ENCODE results near the gene CTAGE9. TPM values are rescaled to one million over a fixed set of nuclear protein-coding genes. Genes with fewer than 3 reads are reported as not detected.

Gene CTAGE9
- total RNA-seq, 2 experiments from 2014 or later, result not detected

DNA sequence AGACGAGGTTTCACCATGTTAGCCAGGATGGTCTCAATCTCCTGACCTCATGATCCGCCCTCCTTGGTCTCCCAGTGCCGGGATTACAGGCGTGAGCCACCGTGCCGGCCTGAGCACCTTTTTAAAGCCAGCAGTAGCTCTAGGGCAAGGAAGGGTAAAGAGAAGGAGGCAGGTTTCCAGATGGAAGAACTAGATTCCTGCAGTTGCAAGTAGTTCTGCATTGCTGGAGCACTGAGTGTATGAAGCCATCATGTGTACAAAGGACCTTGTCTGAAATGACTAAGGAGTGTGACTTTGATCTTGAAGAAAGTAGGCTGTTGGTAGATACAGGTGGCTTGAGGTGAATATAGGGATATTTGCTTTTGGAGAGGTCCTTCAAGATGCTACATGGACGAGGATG is 13.9 kb downstream of the CTAGE9 start:
- DNase-seq (no peak), ATAC-seq (no peak)
- H3K36me3 Mint-ChIP-seq (ENCODE audit: low read depth), result no peaks in the 10 kb centered on the region
- H3K27ac Mint-ChIP-seq, result no peak overlapping the region
- POLR2A ChIA-PET, result no interaction called here
- CTCF ChIA-PET, result interaction anchor here (3.8 kb wide), 1 partner anchor 219 kb away, joined by 38 read pairs; no protein-coding TSS in a partner anchor
- no peak overlapping the region for H3K4me3 Mint-ChIP-seq
- no peaks in the 10 kb centered on the region for H3K9me3 Mint-ChIP-seq
- no peaks in the 10 kb centered on the region for H3K27me3 Mint-ChIP-seq
- TF ChIP-seq, protein P1, sequence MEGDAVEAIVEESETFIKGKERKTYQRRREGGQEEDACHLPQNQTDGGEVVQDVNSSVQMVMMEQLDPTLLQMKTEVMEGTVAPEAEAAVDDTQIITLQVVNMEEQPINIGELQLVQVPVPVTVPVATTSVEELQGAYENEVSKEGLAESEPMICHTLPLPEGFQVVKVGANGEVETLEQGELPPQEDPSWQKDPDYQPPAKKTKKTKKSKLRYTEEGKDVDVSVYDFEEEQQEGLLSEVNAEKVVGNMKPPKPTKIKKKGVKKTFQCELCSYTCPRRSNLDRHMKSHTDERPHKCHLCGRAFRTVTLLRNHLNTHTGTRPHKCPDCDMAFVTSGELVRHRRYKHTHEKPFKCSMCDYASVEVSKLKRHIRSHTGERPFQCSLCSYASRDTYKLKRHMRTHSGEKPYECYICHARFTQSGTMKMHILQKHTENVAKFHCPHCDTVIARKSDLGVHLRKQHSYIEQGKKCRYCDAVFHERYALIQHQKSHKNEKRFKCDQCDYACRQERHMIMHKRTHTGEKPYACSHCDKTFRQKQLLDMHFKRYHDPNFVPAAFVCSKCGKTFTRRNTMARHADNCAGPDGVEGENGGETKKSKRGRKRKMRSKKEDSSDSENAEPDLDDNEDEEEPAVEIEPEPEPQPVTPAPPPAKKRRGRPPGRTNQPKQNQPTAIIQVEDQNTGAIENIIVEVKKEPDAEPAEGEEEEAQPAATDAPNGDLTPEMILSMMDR (IDR thresholded peaks at IDR 0.05), result no peak
- H3K4me1 Mint-ChIP-seq (ENCODE audit: low read depth), result no peaks in the 10 kb centered on the region
- intact Hi-C loops (cut with micrococcal nuclease), result loop anchor here (10.0 kb wide), 1 partner anchor 88 kb away; no protein-coding TSS in a partner anchor

DNA sequence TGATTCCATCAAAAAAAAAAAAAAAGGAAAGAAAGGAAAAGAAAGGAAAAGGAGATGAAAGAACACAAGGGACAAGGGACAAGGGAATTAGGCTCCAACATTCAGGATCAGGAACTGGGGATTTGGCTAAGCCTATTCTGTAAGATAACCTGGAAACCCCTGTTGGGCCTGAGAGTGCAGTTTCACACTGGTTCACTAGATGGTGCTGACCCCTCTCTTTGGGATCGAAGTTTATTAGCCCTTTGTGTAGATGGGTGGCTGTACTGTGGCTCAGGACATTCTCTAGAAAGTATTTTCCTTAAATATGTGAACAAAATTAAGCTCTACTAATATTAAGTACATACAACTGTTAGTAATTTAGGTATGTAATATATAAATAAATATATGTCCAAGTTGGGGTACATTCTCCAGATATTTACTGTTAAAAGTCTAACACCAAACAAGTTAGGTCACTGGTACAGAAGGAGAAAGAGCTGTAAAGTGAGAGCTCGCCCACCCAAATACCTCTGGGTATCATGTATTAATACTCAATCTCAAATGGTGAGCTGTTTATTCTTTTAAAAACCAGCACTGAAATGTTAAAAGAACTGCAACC is 15.9 kb downstream of the CTAGE9 start:
- CTCF ChIA-PET, result interaction anchor here (0.6 to 3.8 kb wide), 28 partner anchors 9 to 585 kb away, joined by 3 to 44 read pairs (median 4); partner anchors contain the start of gene MED23
- DNase-seq, result peak; percentile 62
- intact Hi-C loops (cut with micrococcal nuclease), result loop anchor here (10.0 kb wide), 1 partner anchor 90 kb away; no protein-coding TSS in a partner anchor

DNA sequence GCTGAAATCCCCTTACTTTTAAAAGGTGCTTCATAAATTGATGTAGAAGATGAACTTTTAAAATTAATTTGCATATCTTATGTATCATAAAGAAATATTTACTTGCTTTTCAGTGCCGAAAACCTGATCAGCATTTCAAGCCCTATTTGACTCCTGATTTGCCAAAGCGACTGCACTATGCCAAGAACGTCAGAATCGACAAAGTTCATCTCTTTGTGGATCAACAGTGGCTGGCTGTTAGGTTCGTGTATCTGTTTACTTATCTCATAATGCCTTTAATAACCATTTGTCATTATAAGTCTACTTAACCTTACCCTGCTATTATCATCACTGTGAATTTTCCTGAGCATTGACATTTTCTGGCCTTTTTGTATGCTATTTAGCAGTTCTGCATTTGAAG is 17.4 kb downstream of the CTAGE9 start:
- H3K9me3 Mint-ChIP-seq, result no peaks in the 10 kb centered on the region
- ChIA-PET POLR2A (no interaction called here), CTCF (interaction anchor here (0.9 to 3.7 kb wide), 2 partner anchors 217 to 230 kb away, joined by 4 to 44 read pairs; no protein-coding TSS in a partner anchor)
- no peak overlapping the region for H3K27ac Mint-ChIP-seq
- ATAC-seq, result no peak
- TF ChIP-seq, protein P1 (IDR thresholded peaks at IDR 0.05), result no peak
- no peak for DNase-seq
- intact Hi-C loops (cut with micrococcal nuclease), result loop anchor here (10.0 kb wide), 1 partner anchor 91 kb away; no protein-coding TSS in a partner anchor
- no peak overlapping the region for H3K4me3 Mint-ChIP-seq
- H3K4me1 Mint-ChIP-seq (ENCODE audit: low read depth), result peaks cover 2% of the 10 kb centered on the region
- H3K36me3 Mint-ChIP-seq (ENCODE audit: low read depth), result no peaks in the 10 kb centered on the region
- H3K27me3 Mint-ChIP-seq, result peaks cover 2% of the 10 kb centered on the region

More for the DNA sequence above, 15.9 kb downstream of the CTAGE9 start:
- POLR2A ChIA-PET, result no interaction called here
- H3K4me1 Mint-ChIP-seq (ENCODE audit: low read depth), result no peaks in the 10 kb centered on the region
- no peaks in the 10 kb centered on the region for H3K9me3 Mint-ChIP-seq
- ATAC-seq, result peak; percentile 94
- H3K4me3 Mint-ChIP-seq, result no peak overlapping the region
- H3K36me3 Mint-ChIP-seq (ENCODE audit: low read depth), result no peaks in the 10 kb centered on the region
- H3K27me3 Mint-ChIP-seq, result peaks cover 2% of the 10 kb centered on the region
- H3K27ac Mint-ChIP-seq, result no peak overlapping the region
- TF ChIP-seq, protein P1 (IDR thresholded peaks at IDR 0.05), result peak; percentile 73

DNA sequence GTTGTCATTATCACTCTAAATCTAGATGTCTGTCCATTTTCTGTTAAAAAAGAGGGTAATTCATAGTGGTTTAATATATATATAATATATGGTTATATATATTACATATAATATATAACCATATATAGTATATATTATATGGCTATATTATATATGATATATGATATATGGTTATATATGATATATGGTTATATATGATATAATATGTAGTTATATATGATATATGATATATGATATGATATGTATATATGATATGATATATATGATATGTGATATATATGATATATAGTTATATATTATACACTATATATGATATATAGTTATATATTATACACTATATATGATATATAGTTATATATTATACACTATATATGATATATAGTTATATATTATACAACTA is 18.2 kb downstream of the CTAGE9 start:
- POLR2A ChIA-PET, result no interaction called here
- TF ChIP-seq, protein P1 (IDR thresholded peaks at IDR 0.05), result no peak
- no peak overlapping the region for H3K4me3 Mint-ChIP-seq
- CTCF ChIA-PET, result interaction anchor here (3.7 kb wide), 1 partner anchor 218 kb away, joined by 44 read pairs; no protein-coding TSS in a partner anchor
- intact Hi-C loops (cut with micrococcal nuclease), result loop anchor here (10.0 kb wide), 1 partner anchor 92 kb away; no protein-coding TSS in a partner anchor
- ATAC-seq, result no peak
- no peak overlapping the region for H3K27ac Mint-ChIP-seq
- H3K36me3 Mint-ChIP-seq (ENCODE audit: low read depth), result no peaks in the 10 kb centered on the region
- peaks cover 6% of the 10 kb centered on the region for H3K4me1 Mint-ChIP-seq (ENCODE audit: low read depth)
- DNase-seq, result no peak
- H3K9me3 Mint-ChIP-seq, result no peaks in the 10 kb centered on the region
- peaks cover 2% of the 10 kb centered on the region for H3K27me3 Mint-ChIP-seq

DNA sequence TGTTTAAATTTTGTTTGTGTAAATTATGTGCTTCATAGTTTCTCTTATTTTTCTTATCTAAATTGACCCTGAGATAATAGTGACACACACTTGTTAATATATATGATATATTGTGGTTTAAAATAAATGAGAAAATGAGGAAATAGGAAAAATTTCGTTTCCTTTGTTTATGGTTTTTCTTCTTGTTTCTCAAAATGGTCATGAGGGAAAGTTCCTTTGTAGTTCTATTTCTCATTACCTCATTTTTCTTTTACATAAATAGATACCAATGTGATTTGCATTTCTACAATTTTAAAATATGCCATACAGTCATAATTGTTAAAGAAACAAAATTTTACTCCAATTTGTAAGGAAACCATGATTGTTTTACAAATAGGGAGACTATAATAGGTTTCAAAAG is 18.8 kb downstream of the CTAGE9 start:
- ChIA-PET CTCF (no interaction called here), POLR2A (no interaction called here)
- no peaks in the 10 kb centered on the region for H3K9me3 Mint-ChIP-seq
- no peak for ATAC-seq
- DNase-seq, result no peak
- H3K27ac Mint-ChIP-seq, result no peak overlapping the region
- H3K27me3 Mint-ChIP-seq, result peaks cover 2% of the 10 kb centered on the region
- intact Hi-C loops (cut with micrococcal nuclease), result loop anchor here (10.0 kb wide), 1 partner anchor 93 kb away; no protein-coding TSS in a partner anchor
- peaks cover 6% of the 10 kb centered on the region for H3K4me1 Mint-ChIP-seq (ENCODE audit: low read depth)
- H3K4me3 Mint-ChIP-seq, result no peak overlapping the region
- no peaks in the 10 kb centered on the region for H3K36me3 Mint-ChIP-seq (ENCODE audit: low read depth)
- TF ChIP-seq, protein P1 (IDR thresholded peaks at IDR 0.05), result no peak
